H1 (cell line): ENCODE results near the gene PDE5A. TPM values are rescaled to one million over a fixed set of nuclear protein-coding genes. Genes with fewer than 3 reads are reported as not detected.

Source experiments
- CTCF ChIA-PET: fragments of 300-600 bp; sonication (Branson Sonifier 250); formaldehyde crosslinking; loops from one replicate; lab custom pipeline; 2021; ENCODE audit not compliant: partially characterized antibody; lab: Charles Lee
- POLR2A ChIA-PET: fragments of 300-600 bp; sonication (Branson Sonifier 250); formaldehyde crosslinking; loops from one replicate; lab custom pipeline; 2021; ENCODE audit warnings: inconsistent platforms; ENCODE audit not compliant: partially characterized antibody; lab: Charles Lee
- DNase-seq, 2 experiments: peaks; one replicate each; pipeline versions ENCODE4 v3.0.0 to v3.0.0-alpha.2; 2010 to 2022; ENCODE audit warnings: low spot score in 2 of 2, low read depth in 1 of 2, mixed read lengths in 1 of 2
- FAIRE-seq: peaks from 2 replicates; lab custom pipeline; 2011; peaks lifted over from hg19 to GRCh38; lab: Jason Lieb, UNC
- H2AFZ ChIP-seq: 2 replicates; pipeline ENCODE4 v1.8.1; 2012; ENCODE audit warnings: low read length, inconsistent platforms
- H2AK5ac ChIP-seq: 2 replicates; pipeline ENCODE4 v1.6.1; 2013; ENCODE audit warnings: low read depth, low read length
- H2BK120ac ChIP-seq: replicated peaks from 2 replicates; pipeline ENCODE3; 2013; ENCODE audit warnings: low read depth, low read length, inconsistent platforms
- H2BK12ac ChIP-seq: 2 replicates; pipeline ENCODE4 v1.6.1; 2013; ENCODE audit warnings: low read depth, low read length
- H2BK15ac ChIP-seq: 2 replicates; pipeline ENCODE4 v1.6.1; 2013; ENCODE audit warnings: low read length
- H2BK20ac ChIP-seq: 2 replicates; pipeline ENCODE4 v1.6.1; 2013; ENCODE audit warnings: low read length
- H2BK5ac ChIP-seq: 2 replicates; pipeline ENCODE4 v1.6.1; 2013; ENCODE audit warnings: low read depth, low read length
- H3K14ac ChIP-seq: 2 replicates; pipeline ENCODE4 v1.6.1; 2013; ENCODE audit warnings: inconsistent platforms; ENCODE audit not compliant: insufficient read length
- H3K18ac ChIP-seq: 2 replicates; pipeline ENCODE4 v1.6.1; 2013; ENCODE audit warnings: low read length; ENCODE audit errors: extremely low read depth
- H3K23ac ChIP-seq: 2 replicates; pipeline ENCODE4 v1.6.1; 2013; ENCODE audit warnings: inconsistent platforms; ENCODE audit not compliant: insufficient read length
- H3K23me2 ChIP-seq: 2 replicates; pipeline ENCODE4 v1.6.1; 2013; ENCODE audit warnings: low read depth, low read length
- H3K27ac ChIP-seq: 2 replicates; pipeline ENCODE4 v1.6.1; 2011; ENCODE audit warnings: low read depth, low read length, inconsistent platforms
- H3K27me3 ChIP-seq, 4 experiments: replicated peaks in 1 of 4; 1 replicate in 1 of 4; 2 replicates in 3 of 4; pipeline versions ENCODE4 v1.6.1 to v1.8.1; 2011 to 2013; ENCODE audit warnings: low read length in 3 of 4, mild to moderate bottlenecking in 3 of 4, inconsistent platforms in 2 of 4, mixed read lengths in 2 of 4, moderate library complexity in 1 of 4; ENCODE audit not compliant: control insufficient read depth in 3 of 4, insufficient read depth in 3 of 4; ENCODE audit errors: extremely low read depth in 1 of 4
- H3K36me3 ChIP-seq, 4 experiments: 2 replicates each; pipeline versions ENCODE4 v1.6.1 to v1.8.1; 2011 to 2013; ENCODE audit warnings: mild to moderate bottlenecking in 4 of 4, low read length in 3 of 4, moderate library complexity in 2 of 4, control low read depth in 1 of 4, inconsistent platforms in 1 of 4; ENCODE audit not compliant: insufficient read depth in 4 of 4, control insufficient read depth in 2 of 4
- H3K4ac ChIP-seq: replicated peaks from 2 replicates; pipeline ENCODE3; 2013; ENCODE audit warnings: low read length, low read depth, mixed read lengths, inconsistent platforms; ENCODE audit not compliant: insufficient read length
- H3K4me1 ChIP-seq, 4 experiments: replicated peaks in 1 of 4; 1 replicate in 1 of 4; 2 replicates in 3 of 4; pipeline versions ENCODE4 v1.6.1 to v1.8.1; 2011 to 2013; ENCODE audit warnings: low read length in 3 of 4, inconsistent platforms in 2 of 4, mixed read lengths in 1 of 4; ENCODE audit not compliant: insufficient read depth in 4 of 4, control insufficient read depth in 3 of 4
- H3K4me2 ChIP-seq, 2 experiments: 2 replicates each; pipeline versions ENCODE4 v1.6.1 to v1.8.1; 2011 to 2013; ENCODE audit warnings: low read depth in 2 of 2, low read length in 2 of 2, control low read depth in 1 of 2, inconsistent platforms in 1 of 2, mild to moderate bottlenecking in 1 of 2; ENCODE audit not compliant: insufficient read depth in 1 of 2
- H3K4me3 ChIP-seq, 4 experiments: fragments of 200-600, 300-600 bp in 1 of 4; sonication (generic), shearing (Covaris generic), sonication (Bioruptor Twin) in 1 of 4; 2 replicates each; pipeline versions ENCODE4 v1.5.1 to v1.8.1; 2011 to 2016; ENCODE audit warnings: low read length in 4 of 4, low read depth in 3 of 4, control low read depth in 2 of 4, inconsistent platforms in 2 of 4, mild to moderate bottlenecking in 2 of 4, mixed read lengths in 1 of 4, moderate library complexity in 1 of 4; ENCODE audit not compliant: insufficient read depth in 2 of 4; ENCODE audit errors: extremely low read depth in 1 of 4
- H3K56ac ChIP-seq: replicated peaks from 2 replicates; pipeline ENCODE3; 2013; ENCODE audit warnings: low read depth, mild to moderate bottlenecking, mixed read lengths, low read length, inconsistent platforms; ENCODE audit not compliant: insufficient read length
- H3K79me1 ChIP-seq: 2 replicates; pipeline ENCODE4 v1.6.1; 2013; ENCODE audit warnings: low read depth, low read length, control low read depth
- H3K79me2 ChIP-seq, 2 experiments: 2 replicates each; pipeline versions ENCODE4 v1.6.1 to v1.8.1; 2012 to 2013; ENCODE audit warnings: low read length in 2 of 2, mild to moderate bottlenecking in 2 of 2, inconsistent platforms in 1 of 2; ENCODE audit not compliant: insufficient read depth in 2 of 2, control insufficient read depth in 1 of 2
- H3K9ac ChIP-seq, 4 experiments: replicated peaks in 1 of 4; 1 replicate in 1 of 4; 2 replicates in 3 of 4; pipeline versions ENCODE4 v1.6.1 to v1.8.1; 2011 to 2013; ENCODE audit warnings: low read depth in 3 of 4, low read length in 3 of 4, control low read depth in 2 of 4, mild to moderate bottlenecking in 2 of 4, moderate library complexity in 2 of 4, inconsistent platforms in 1 of 4; ENCODE audit errors: extremely low read depth in 1 of 4
- H3K9me3 ChIP-seq, 2 experiments: 2 replicates each; pipeline versions ENCODE4 v1.6.1 to v1.8.1; 2012 to 2013; ENCODE audit warnings: mild to moderate bottlenecking in 2 of 2, moderate library complexity in 2 of 2, control low read depth in 1 of 2, inconsistent platforms in 1 of 2, low read depth in 1 of 2, low read length in 1 of 2, mixed read lengths in 1 of 2; ENCODE audit not compliant: insufficient read depth in 2 of 2
- H4K20me1 ChIP-seq, 2 experiments: replicated peaks in 1 of 2; 2 replicates each; pipeline versions ENCODE3 to v1.8.1; 2011 to 2013; ENCODE audit warnings: inconsistent platforms in 2 of 2, low read length in 2 of 2, mild to moderate bottlenecking in 1 of 2; ENCODE audit not compliant: insufficient read depth in 2 of 2, control insufficient read depth in 1 of 2
- H4K5ac ChIP-seq: 2 replicates; pipeline ENCODE4 v1.6.1; 2013; ENCODE audit warnings: low read length, low read depth, mixed read lengths, inconsistent platforms; ENCODE audit not compliant: insufficient read length
- H4K8ac ChIP-seq: 2 replicates; pipeline ENCODE4 v1.8.0; 2013; ENCODE audit warnings: mild to moderate bottlenecking, moderate library complexity, low read length, inconsistent platforms; ENCODE audit not compliant: insufficient read depth; ENCODE audit errors: extremely low read depth
- H4K91ac ChIP-seq: replicated peaks from 2 replicates; pipeline ENCODE3; 2013; ENCODE audit warnings: low read length, mixed read lengths, inconsistent platforms; ENCODE audit not compliant: insufficient read length
- CREB1 ChIP-seq: IDR thresholded peaks from 2 replicates; pipeline ENCODE4 v1.6.1; 2012; ENCODE audit warnings: inconsistent platforms
- HDAC6 ChIP-seq: IDR thresholded peaks from one replicate; pipeline ENCODE4 v1.7.1; 2012; ENCODE audit warnings: low read depth, mild to moderate bottlenecking, inconsistent platforms, low read length, moderate library complexity
- JUND ChIP-seq: IDR thresholded peaks from 2 replicates; pipeline ENCODE4 v1.6.1; 2011; ENCODE audit warnings: mild to moderate bottlenecking, improper control_type of control experiment, low read length
- MAFK ChIP-seq: IDR thresholded peaks from 2 replicates; pipeline ENCODE4 v1.6.1; 2012; ENCODE audit warnings: low read depth, mild to moderate bottlenecking, improper control_type of control experiment, low read length
- NANOG ChIP-seq: IDR thresholded peaks from 2 replicates; pipeline ENCODE4 v1.6.1; 2011; ENCODE audit warnings: low read length, low read depth, mild to moderate bottlenecking, inconsistent platforms; ENCODE audit not compliant: insufficient read depth, poor library complexity, severe bottlenecking
- POLR2A ChIP-seq, 2 experiments: IDR thresholded peaks; 1 replicate in 1 of 2; 2 replicates in 1 of 2; pipeline ENCODE4 v1.6.1; 2011; ENCODE audit warnings: low read depth in 2 of 2, low read length in 2 of 2, mild to moderate bottlenecking in 2 of 2; ENCODE audit errors: control extremely low read depth in 1 of 2
- RBBP5 ChIP-seq: IDR thresholded peaks from 2 replicates; pipeline ENCODE4 v1.7.1; 2012; ENCODE audit warnings: low read depth, mild to moderate bottlenecking, inconsistent platforms, low read length, moderate library complexity, borderline replicate concordance
- SAP30 ChIP-seq: fragments of 300-600 bp; sonication (generic); IDR thresholded peaks from 2 replicates; pipeline ENCODE4 v1.7.1; 2012; ENCODE audit warnings: low read length, moderate library complexity, mild to moderate bottlenecking, inconsistent platforms; ENCODE audit not compliant: insufficient read depth, insufficient replicate concordance
- SIRT6 ChIP-seq: IDR thresholded peaks from one replicate; pipeline ENCODE4 v1.7.1; 2012; ENCODE audit warnings: low read length, inconsistent platforms
- SP1 ChIP-seq: IDR thresholded peaks from 2 replicates; pipeline ENCODE4 v1.6.1; 2011; ENCODE audit warnings: low read depth, low read length
- WGBS, 2 experiments: shearing (Covaris generic) in 1 of 2; methylation state at CpG; one replicate each; pipeline versions ENCODE4 v1.1.6 to v1.1.7; 2013 to 2015; ENCODE audit warnings: low lambda C conversion rate in 2 of 2, mixed read lengths in 2 of 2, inconsistent platforms in 1 of 2, low coverage in 1 of 2, missing lambda C conversion rate in 1 of 2; ENCODE audit not compliant: insufficient replicate concordance in 2 of 2, insufficient coverage in 1 of 2, insufficient read length in 1 of 2; ENCODE audit errors: extremely low coverage in 1 of 2, missing lambda C conversion rate in 1 of 2; 5-methylcytosine and 5-hydroxymethylcytosine counted together
- polyA plus RNA-seq, 7 experiments: library from polyadenylated mRNA; depleted of rRNA in 3 of 7; stranded (reverse) in 5 of 7; unstranded in 2 of 7; fragments of >200 nt in 5 of 7; fragments of 200-250 nt in 2 of 7; gene quantifications; 1 replicate in 5 of 7; 2 replicates in 1 of 7; 4 replicates in 1 of 7; pipeline versions ENCODE4 v1.2.1 to v1.2.3, GENCODE V29; 2011 to 2013; ENCODE audit warnings: missing spikeins in 2 of 7, mixed read lengths in 2 of 7
- total RNA-seq: library from RNA; stranded (reverse); fragmentation: NEBNext Ultra II Directional; extraction: Animal tissue kit (Norgen Biotek cat#: 25700); gene quantifications from 2 replicates; pipeline ENCODE4 v1.2.1, GENCODE V29; 2021
- TF ChIP-seq, protein P1 (sequence below): IDR thresholded peaks from 2 replicates; pipeline ENCODE4 v1.6.1; 2012; ENCODE audit warnings: inconsistent platforms

The PDE5A gene
- total and polyA plus RNA-seq, 2 of the 8 experiments (the other 6 are each of a cell fraction or from before 2014, with no cell fraction given), result 5.6 to 32.4 TPM

- Histone ChIP-seq H3K56ac (peak overlapping the region; percentile 82), H4K91ac (peak overlapping the region; percentile 27), H3K36me3 (no peaks in the 10 kb centered on the region), H3K4me3 (peak overlapping the region; percentile 75 to 96 (median 81)), H3K4ac (no peak overlapping the region), H4K8ac (peak overlapping the region; percentile 97), H3K9ac (peak overlapping the region; percentile 62 to 82 (median 76)), H3K14ac (no peak overlapping the region), H2BK5ac (peak overlapping the region; percentile 60; the same call in 1 of the 2 replicates), H4K20me1 (peaks cover 4% of the 10 kb centered on the region in 2 experiments), H3K4me1 (peaks cover 0 to 3% (median 0%) of the 10 kb centered on the region in 4 experiments; a peak in 2 of 7 replicates), H3K4me2 (peak overlapping the region; percentile 77 to 80), H2BK15ac (no peak overlapping the region), H2AK5ac (no peak overlapping the region), H3K27me3 (no peaks in the 10 kb centered on the region), H3K79me1 (no peaks in the 10 kb centered on the region), H4K5ac (no peak overlapping the region), H2AFZ (0 out of 2 replicates have a peak overlapping the region, but pooled peaks have one; percentile 43), H3K79me2 (peaks cover 7 to 36% of the 10 kb centered on the region in 2 experiments; a peak in 3 of 4 replicates), H3K23ac (no peak overlapping the region), H3K18ac (peak overlapping the region; percentile 48; the same call in 1 of the 2 replicates), H2BK12ac (no peak overlapping the region), H3K27ac (peak overlapping the region; percentile 2; the same call in 1 of the 2 replicates), H2BK120ac (no peak overlapping the region), H3K9me3 (no peaks in the 10 kb centered on the region), H2BK20ac (no peak overlapping the region), H3K23me2 (no peaks in the 10 kb centered on the region; the same call in 1 of the 2 replicates)
- DNase-seq (peak; percentile 54 to 84), FAIRE-seq (no peak)
- WGBS, 2 experiments, result 3% methylated on average over 59 of the region's 90 CpGs; no CpG with 5 or more reads in 1 of the 2 experiments
- CTCF ChIA-PET, result interaction anchor here (0.6 to 3.1 kb wide), 16 partner anchors 8 to 429 kb away, joined by 3 to 23 read pairs (median 4); no protein-coding TSS in a partner anchor
- POLR2A ChIA-PET, result interaction anchor here (0.7 to 2.9 kb wide), 12 partner anchors 11 to 429 kb away, joined by 3 to 10 read pairs (median 3); no protein-coding TSS in a partner anchor
- no peak for TF ChIP-seq SAP30
- no peak for TF ChIP-seq HDAC6
- TF ChIP-seq, protein P1, sequence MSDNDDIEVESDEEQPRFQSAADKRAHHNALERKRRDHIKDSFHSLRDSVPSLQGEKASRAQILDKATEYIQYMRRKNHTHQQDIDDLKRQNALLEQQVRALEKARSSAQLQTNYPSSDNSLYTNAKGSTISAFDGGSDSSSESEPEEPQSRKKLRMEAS, result peak; percentile 12; the same call in 1 of the 2 replicates
- TF ChIP-seq SP1, result no peak
- TF ChIP-seq RBBP5, result peak; percentile 90; the same call in 1 of the 2 replicates
- no peak for TF ChIP-seq JUND
- TF ChIP-seq SIRT6, result no peak
- TF ChIP-seq CREB1, result no peak; the same call in 1 of the 2 replicates
- TF ChIP-seq POLR2A (IDR thresholded peaks at IDR 0.05; ENCODE audit: control extremely low read depth in 1 of 2, low read depth in 2 of 2, low read length in 2 of 2), result no peak
- TF ChIP-seq NANOG, result no peak
- TF ChIP-seq MAFK, result no peak
Measured at GRCh38 chr4:119627267-119628255, 1.0 kb downstream of the PDE5A start.
